GM18499 (cell line): ENCODE data around the gene PRAC2.

ENCODE experiments used
- ATAC-seq: cut with Tn5 transposase; IDR thresholded peaks from one replicate; pipeline ENCODE4 v1.9.1; 2021; ENCODE audit warnings: moderate number of reproducible peaks; ENCODE audit not compliant: insufficient read depth, unreplicated experiment

PRAC2 gene

DNA sequence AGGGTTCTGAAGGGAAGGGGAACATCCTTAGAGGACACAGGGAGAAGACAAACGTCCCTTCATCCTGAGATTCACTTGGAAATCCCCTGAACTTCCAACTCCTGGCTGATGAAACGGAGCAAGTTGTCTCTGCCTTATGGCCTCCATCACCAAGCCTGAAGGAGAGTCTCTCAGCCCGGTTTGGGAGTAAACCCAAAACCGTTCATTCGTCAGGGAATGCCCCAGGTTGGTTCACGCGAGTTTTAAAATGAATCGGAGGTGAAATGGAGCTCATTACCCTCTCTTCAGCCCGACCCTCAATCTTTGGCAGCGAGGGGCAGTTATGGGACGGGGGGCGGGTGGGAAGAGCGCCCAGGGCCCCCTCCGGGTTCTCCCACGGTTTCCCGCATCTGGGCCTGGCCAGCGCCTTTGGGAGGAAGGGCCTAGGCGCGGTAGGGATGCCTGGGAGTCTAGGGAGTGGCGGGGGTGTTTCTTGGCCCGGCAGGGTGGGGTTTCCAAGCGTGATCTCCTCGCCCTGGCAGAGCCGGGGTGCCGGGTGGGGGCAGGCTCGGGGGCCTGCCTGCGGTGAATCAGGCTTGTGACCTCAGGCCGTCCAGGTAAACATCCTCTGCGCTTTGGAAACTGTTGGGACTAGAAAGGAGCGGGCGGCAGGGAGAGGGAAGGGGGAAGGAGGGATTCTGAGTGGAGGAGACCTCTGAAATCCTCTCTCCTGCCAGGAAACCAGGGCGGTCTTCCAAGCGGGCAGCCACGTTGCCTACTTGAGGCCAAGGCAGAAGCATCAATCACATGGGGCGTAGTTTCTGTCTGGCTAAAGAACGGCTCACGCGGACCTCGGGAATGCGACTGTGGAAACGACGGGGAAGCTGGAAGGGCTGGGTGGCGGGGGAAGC, 29.7 kb downstream of the PRAC2 start:
- no peak for ATAC-seq

GRCh38 chr17:48753794-48754499, 31.0 kb downstream of the PRAC2 start:
- ATAC-seq, result no peak

DNA sequence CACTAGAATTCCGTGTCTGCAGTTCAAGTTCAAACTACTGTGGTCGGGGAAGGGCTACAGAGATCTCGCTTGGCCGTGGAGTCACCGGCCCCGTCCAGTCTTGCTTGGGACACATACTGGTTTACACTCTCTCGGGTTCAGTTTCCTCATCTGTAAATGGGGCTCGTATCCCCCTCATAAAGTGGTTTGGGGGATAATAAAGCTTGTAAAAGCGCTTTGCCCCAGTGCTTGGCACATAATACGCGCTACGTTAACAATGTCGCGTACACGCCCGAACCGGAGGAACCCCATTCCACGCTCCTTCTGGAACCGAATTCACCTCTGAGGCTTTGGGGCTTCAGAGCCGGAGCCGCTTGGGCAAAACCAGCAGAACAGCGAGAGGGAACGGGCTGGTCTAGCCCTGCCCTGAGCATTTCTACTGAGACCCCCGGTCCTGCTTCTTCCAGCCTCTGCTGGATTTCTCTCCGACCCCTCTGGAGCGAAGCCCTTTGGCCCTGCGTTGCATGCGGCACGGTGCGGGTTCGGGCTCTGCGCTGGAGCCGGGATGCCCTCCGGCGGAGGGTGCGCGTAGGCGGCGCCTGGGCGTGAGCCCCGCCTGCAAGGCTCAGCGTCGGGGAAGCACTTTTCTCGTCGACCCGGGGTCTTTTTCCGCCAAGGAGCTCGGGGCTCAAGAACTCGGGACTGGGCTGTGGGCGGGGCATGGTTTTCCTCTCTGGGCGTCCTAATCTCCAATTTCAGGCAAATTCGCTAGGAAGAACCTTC, 31.7 kb downstream of the PRAC2 start:
- no peak for ATAC-seq

- no peak for ATAC-seq
Measured at GRCh38 chr17:48755356-48755755, 32.4 kb downstream of the PRAC2 start.

DNA sequence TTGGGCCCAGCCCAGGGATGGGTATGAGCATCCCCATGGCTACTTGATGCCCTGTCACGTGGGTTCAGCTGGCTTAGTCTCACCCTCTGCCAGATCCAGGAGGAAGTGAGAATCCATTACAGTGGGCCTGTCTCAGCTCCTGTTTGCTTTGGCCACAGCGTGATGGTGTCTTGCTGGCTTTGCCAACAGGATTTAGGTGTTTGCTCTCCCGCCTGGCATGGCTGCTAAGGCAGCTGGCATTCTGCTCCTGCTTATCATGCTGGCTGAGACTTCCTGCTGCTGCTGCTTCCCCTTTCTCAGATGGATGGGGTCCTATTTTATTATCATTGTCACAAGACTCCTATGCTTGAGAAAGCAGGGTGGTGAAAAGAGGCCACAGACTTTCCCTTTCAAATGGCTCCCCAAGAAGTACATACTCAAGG, 33.9 kb downstream of the PRAC2 start:
- no peak for ATAC-seq

- ATAC-seq, result no peak
Measured at GRCh38 chr17:48757524-48757961, 34.6 kb downstream of the PRAC2 start.

- ATAC-seq, result no peak
Measured at GRCh38 chr17:48759288-48759687, 36.3 kb downstream of the PRAC2 start.

DNA sequence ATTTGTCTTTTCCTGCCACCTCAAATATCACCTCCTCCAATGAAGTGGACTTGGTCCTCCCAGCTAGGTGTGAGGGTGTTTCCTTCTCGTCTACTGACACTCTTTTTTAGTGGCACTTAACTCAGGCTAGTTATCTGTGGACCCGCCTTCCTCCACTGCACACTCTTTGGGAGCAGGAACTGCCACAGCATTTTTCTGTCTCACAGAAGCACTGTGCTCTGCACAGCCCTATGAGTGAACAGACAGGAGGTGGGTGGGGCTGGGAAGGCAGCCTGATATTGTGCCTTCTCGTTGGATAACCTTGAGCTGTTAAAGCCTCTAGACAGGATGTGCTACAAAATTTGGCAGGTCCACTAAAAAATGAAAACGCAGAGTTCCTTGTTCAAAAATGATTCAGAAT, 37.4 kb downstream of the PRAC2 start:
- ATAC-seq, result no peak

DNA sequence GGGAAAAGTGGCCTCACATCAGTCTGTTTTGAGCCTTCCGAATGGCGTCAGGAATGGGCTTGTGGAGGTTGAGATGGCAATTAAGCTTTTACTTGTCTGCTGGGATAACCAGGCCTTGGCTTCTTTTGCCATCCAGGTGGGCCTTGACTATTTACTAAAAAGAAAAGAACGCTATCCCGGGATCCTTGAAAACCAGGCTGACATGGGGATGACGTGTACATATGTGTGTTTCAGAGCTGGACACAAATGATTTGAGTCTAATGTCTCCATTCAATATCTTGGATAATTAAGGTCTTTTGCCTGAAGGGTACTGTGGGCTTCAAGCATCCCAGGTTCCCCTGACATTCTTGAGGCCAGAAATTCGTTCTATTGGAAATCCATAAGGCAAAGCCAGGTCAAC, 38.1 kb downstream of the PRAC2 start:
- no peak for ATAC-seq

DNA sequence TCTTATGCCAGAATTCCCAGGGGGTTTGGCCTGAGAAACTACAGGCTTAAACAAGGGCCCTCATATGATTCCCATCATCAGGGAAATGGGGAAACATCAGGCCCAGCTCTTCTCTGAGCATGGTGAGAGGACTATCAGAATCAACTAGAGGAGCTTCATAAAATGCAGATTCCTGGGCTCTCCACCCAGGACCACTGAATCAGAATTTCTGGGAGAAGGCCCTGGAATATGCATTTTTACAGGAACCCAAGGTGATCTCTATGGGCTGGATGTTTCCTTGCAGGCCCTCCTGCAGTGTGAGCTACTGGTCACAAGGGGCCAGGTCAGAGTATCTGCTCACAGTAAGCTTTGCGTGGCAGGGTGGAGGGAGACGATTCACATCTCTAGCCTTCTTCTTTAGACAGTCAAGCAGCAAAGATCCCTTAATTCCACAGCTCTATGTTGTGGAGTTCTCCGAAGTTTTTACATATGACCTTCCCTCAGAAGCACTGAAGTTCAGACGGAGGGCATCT, 44.3 kb downstream of the PRAC2 start:
- ATAC-seq, result no peak

GRCh38 chr17:48769009-48769675, 46.2 kb downstream of the PRAC2 start:
- no peak for ATAC-seq

DNA sequence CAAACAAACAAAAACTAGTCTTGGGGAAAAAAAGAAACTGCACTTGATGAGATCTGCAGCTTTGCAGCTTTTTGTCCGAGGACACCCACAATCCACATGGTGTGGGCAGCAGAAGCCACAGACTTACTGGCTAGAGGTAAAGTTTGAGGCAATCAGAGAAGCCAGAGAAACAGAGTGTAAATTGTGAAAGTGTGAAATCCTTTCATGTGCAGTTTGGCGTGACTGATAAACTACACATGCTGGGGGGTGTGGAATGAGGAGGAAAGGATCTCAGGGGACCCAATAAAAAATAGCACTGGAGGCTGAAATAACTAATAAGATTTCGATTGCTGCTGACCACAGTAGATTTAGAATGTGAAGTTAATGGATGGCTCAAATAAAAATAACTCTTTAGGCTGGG, 48.0 kb downstream of the PRAC2 start:
- no peak for ATAC-seq

DNA sequence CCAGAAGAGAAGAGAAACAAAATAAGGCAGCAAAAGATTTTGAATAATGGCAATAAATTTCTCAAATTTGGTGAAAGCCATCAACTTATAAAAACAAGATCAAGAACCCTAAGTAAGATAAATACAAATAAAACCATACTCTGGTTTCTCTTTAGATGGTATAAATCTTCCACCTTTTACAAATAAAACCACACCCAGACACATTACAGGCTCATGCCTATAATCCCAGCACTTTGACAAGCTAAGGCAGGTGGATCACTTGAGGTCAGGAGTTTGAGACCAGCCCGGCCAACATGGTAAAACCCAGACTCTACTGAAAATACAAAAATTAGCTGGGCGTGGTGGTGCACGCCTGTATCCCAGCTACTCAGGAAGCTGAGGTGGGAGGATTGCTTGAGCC, 50.3 kb downstream of the PRAC2 start:
- no peak for ATAC-seq
